Activated CD4-positive, alpha-beta memory T cell treated with anti-CD3 and anti-CD28 coated beads, Interleukin-2, amount 10 ng/mL, durations not matched to agents 7 days and 5 days (primary cell): ENCODE measurements around the gene ZC2HC1C. TPM values are rescaled to one million over a fixed set of nuclear protein-coding genes. Genes with fewer than 3 reads are reported as not detected.

Experiments used
- CTCF ChIA-PET: fragments of 350-600 bp; sonication (Branson Sonifier 250); formaldehyde crosslinking; loops from one replicate; lab custom pipeline; 2021; ENCODE audit warnings: antibody characterized with exemption, inconsistent platforms; lab: Charles Lee
- POLR2A ChIA-PET: fragments of 350-600 bp; sonication (Branson Sonifier 250); formaldehyde crosslinking; loops from one replicate; lab custom pipeline; 2021; ENCODE audit warnings: antibody characterized with exemption; lab: Charles Lee
- DNase-seq: peaks from one replicate; pipeline ENCODE4 v3.0.0-alpha.2; 2020
- H3K27ac Mint-ChIP-seq: one replicate; pipeline ENCODE4 v1.8.0; 2021; ENCODE audit warnings: mild to moderate bottlenecking, mixed read lengths
- H3K27me3 Mint-ChIP-seq: one replicate; pipeline ENCODE4 v1.8.0; 2021; ENCODE audit warnings: mixed read lengths
- H3K36me3 Mint-ChIP-seq: one replicate; pipeline ENCODE4 v1.8.0; 2021; ENCODE audit warnings: low read depth, mixed read lengths
- H3K4me1 Mint-ChIP-seq: one replicate; pipeline ENCODE4 v1.8.0; 2021; ENCODE audit warnings: mixed read lengths
- H3K4me3 Mint-ChIP-seq: one replicate; pipeline ENCODE4 v1.8.0; 2021; ENCODE audit warnings: mild to moderate bottlenecking, mixed read lengths
- H3K9me3 Mint-ChIP-seq: one replicate; pipeline ENCODE4 v1.8.0; 2021; ENCODE audit warnings: mixed read lengths
- total RNA-seq, 2 experiments: library from RNA; stranded (reverse); gene quantifications; one replicate each; pipeline ENCODE4 v1.2.3, GENCODE V29; 2021

ZC2HC1C gene
- total RNA-seq, 2 experiments from 2014 or later, result 2.0 to 2.4 TPM

DNA sequence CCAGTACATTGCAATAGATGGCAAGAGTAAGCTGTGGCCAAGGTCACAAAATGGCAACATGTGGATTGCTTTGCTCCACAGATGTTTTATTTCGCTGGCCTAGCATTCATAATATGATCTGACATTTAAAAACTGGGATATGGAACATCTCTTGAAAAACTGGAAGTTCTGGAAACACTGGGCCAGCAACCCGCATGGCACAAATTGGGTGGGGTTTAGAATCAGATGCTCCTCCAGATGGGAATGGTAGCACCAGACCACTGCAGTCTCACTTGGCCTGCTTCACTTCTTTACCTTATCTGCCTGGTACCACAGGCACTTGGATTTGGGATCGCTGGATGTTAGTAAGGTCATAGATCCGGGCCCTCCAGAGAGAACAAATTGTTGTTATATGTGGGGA is 10.1 kb downstream of the ZC2HC1C start:
- Mint-ChIP-seq H3K4me1 (no peaks in the 10 kb centered on the region), H3K9me3 (no peaks in the 10 kb centered on the region), H3K36me3 (peaks cover 28% of the 10 kb centered on the region), H3K27ac (no peak overlapping the region), H3K4me3 (no peak overlapping the region), H3K27me3 (no peaks in the 10 kb centered on the region)
- DNase-seq, result no peak
- ChIA-PET CTCF (interaction anchor here (0.7 to 2.5 kb wide), 2 partner anchors 9 to 57 kb away, joined by 4 to 16 read pairs; no protein-coding TSS in a partner anchor), POLR2A (interaction anchor here (0.9 to 2.0 kb wide), 3 partner anchors 10 to 47 kb away, joined by 3 to 4 read pairs (median 4); partner anchors contain the start of genes ACYP1, NEK9 and ZC2HC1C)

DNA sequence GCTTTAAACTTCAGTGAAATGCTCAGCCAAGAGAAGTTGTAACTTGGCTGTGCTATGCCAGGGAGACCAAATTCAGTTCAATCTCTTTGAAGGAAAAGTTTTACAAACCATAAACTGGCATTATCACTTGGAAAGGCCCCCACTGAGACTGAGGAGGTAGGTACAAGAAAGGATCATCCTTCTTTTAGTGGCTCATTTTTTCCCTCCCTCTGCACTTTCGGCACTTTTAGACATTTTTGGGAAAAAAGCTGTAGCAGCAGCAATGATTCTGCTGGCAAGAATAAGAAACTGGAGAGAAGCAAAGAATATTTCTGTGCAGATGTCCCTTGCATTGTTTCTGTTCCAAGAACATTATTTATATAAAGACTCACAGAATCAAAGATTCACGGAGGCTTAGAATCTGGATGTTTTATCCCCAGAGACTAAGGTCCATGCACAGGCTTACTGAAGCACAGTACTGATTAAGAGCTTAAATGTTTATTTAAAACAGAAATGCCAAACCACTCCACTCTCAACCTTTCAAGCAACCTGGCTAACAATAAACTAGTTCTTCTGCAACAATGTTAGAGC is 12.3 kb downstream of the ZC2HC1C start:
- Mint-ChIP-seq H3K27me3 (no peaks in the 10 kb centered on the region), H3K27ac (no peak overlapping the region), H3K4me3 (no peak overlapping the region), H3K36me3 (peaks cover 45% of the 10 kb centered on the region), H3K9me3 (no peaks in the 10 kb centered on the region), H3K4me1 (no peaks in the 10 kb centered on the region)
- no peak for DNase-seq
- CTCF ChIA-PET, result interaction anchor here (1.4 to 1.5 kb wide), 2 partner anchors 137 to 143 kb away, joined by 3 to 4 read pairs; no protein-coding TSS in a partner anchor
- POLR2A ChIA-PET, result interaction anchor here (2.2 kb wide), 1 partner anchor 12 kb away, joined by 7 read pairs; the partner anchor contains the start of gene ZC2HC1C

DNA sequence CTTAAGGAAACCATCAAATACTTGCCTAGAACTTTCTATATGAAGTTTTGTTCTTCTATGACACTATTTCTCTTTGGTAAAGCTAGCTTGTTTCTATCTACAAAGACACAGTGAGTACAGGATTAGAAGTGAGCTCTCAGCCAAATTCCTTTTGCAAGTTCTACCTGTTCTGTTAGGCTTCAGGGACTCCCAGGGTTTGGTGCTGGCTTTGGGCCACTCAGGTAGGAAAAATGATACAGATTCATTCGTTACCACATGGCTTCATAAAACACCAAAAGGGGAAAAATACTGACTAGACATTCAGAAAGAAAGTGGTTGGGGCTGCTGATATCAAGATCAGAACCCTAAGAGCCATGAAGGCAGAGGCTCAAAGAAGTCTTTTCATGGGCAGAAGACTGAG is 13.8 kb downstream of the ZC2HC1C start:
- no peak overlapping the region for H3K4me3 Mint-ChIP-seq
- H3K27ac Mint-ChIP-seq, result no peak overlapping the region
- H3K4me1 Mint-ChIP-seq, result no peaks in the 10 kb centered on the region
- H3K36me3 Mint-ChIP-seq, result peaks cover 55% of the 10 kb centered on the region
- ChIA-PET CTCF (interaction anchor here (1.1 to 11.0 kb wide), 3 partner anchors 145 to 222 kb away, joined by 3 to 99 read pairs (median 4); no protein-coding TSS in a partner anchor), POLR2A (interaction anchor here (2.2 kb wide), 1 partner anchor 14 kb away, joined by 7 read pairs; the partner anchor contains the start of gene ZC2HC1C)
- DNase-seq, result no peak
- no peaks in the 10 kb centered on the region for H3K27me3 Mint-ChIP-seq
- H3K9me3 Mint-ChIP-seq, result no peaks in the 10 kb centered on the region

- no peaks in the 10 kb centered on the region for H3K27me3 Mint-ChIP-seq
- no peaks in the 10 kb centered on the region for H3K4me1 Mint-ChIP-seq
- CTCF ChIA-PET, result interaction anchor here (11.0 kb wide), 1 partner anchor 224 kb away, joined by 99 read pairs; no protein-coding TSS in a partner anchor
- DNase-seq, result no peak
- no peaks in the 10 kb centered on the region for H3K9me3 Mint-ChIP-seq
- POLR2A ChIA-PET, result no interaction called here
- H3K27ac Mint-ChIP-seq, result no peak overlapping the region
- peaks cover 58% of the 10 kb centered on the region for H3K36me3 Mint-ChIP-seq
- no peak overlapping the region for H3K4me3 Mint-ChIP-seq
These were observed 15.1 kb downstream of the ZC2HC1C start for GRCh38 chr14:75084513-75084912.

GRCh38 chr14:75088153-75088552 is 18.7 kb downstream of the ZC2HC1C start:
- H3K27ac Mint-ChIP-seq, result no peak overlapping the region
- H3K36me3 Mint-ChIP-seq, result peaks cover 53% of the 10 kb centered on the region
- H3K27me3 Mint-ChIP-seq, result no peaks in the 10 kb centered on the region
- H3K4me3 Mint-ChIP-seq, result no peak overlapping the region
- POLR2A ChIA-PET, result interaction anchor here (0.8 to 2.1 kb wide), 5 partner anchors 19 to 206 kb away, joined by 3 to 8 read pairs (median 3); partner anchors contain the start of genes EIF2B2, NEK9 and ZC2HC1C
- no peaks in the 10 kb centered on the region for H3K9me3 Mint-ChIP-seq
- no peaks in the 10 kb centered on the region for H3K4me1 Mint-ChIP-seq
- CTCF ChIA-PET, result interaction anchor here (0.6 to 11.0 kb wide), 36 partner anchors 10 to 227 kb away, joined by 3 to 99 read pairs (median 6); partner anchors contain the start of genes ACYP1, DLST, MLH3 and PGF
- no peak for DNase-seq

GRCh38 chr14:75088566-75089373 is 19.3 kb downstream of the ZC2HC1C start:
- H3K4me1 Mint-ChIP-seq, result no peaks in the 10 kb centered on the region
- no peaks in the 10 kb centered on the region for H3K27me3 Mint-ChIP-seq
- no peaks in the 10 kb centered on the region for H3K9me3 Mint-ChIP-seq
- no peak overlapping the region for H3K4me3 Mint-ChIP-seq
- no peak overlapping the region for H3K27ac Mint-ChIP-seq
- DNase-seq, result peak; percentile 35
- H3K36me3 Mint-ChIP-seq, result peaks cover 48% of the 10 kb centered on the region
- ChIA-PET POLR2A (interaction anchor here (0.8 to 2.1 kb wide), 5 partner anchors 19 to 206 kb away, joined by 3 to 8 read pairs (median 3); partner anchors contain the start of genes EIF2B2, NEK9 and ZC2HC1C), CTCF (interaction anchor here (0.6 to 11.0 kb wide), 39 partner anchors 10 to 228 kb away, joined by 3 to 99 read pairs (median 5); partner anchors contain the start of genes ACYP1, DLST, MLH3 and PGF)

GRCh38 chr14:75090353-75090752 is 20.9 kb downstream of the ZC2HC1C start:
- Mint-ChIP-seq H3K36me3 (peaks cover 46% of the 10 kb centered on the region), H3K27me3 (no peaks in the 10 kb centered on the region), H3K9me3 (no peaks in the 10 kb centered on the region), H3K27ac (no peak overlapping the region), H3K4me1 (no peaks in the 10 kb centered on the region), H3K4me3 (no peak overlapping the region)
- POLR2A ChIA-PET, result interaction anchor here (1.0 kb wide), 1 partner anchor 10 kb away, joined by 3 read pairs; no protein-coding TSS in a partner anchor
- DNase-seq, result no peak
- CTCF ChIA-PET, result interaction anchor here (0.7 to 11.0 kb wide), 6 partner anchors 144 to 1088 kb away, joined by 3 to 99 read pairs (median 7); partner anchors contain the start of gene RPS6KL1

- H3K36me3 Mint-ChIP-seq, result peaks cover 46% of the 10 kb centered on the region
- H3K4me1 Mint-ChIP-seq, result no peaks in the 10 kb centered on the region
- no peak overlapping the region for H3K4me3 Mint-ChIP-seq
- no peak for DNase-seq
- POLR2A ChIA-PET, result no interaction called here
- H3K9me3 Mint-ChIP-seq, result no peaks in the 10 kb centered on the region
- no peaks in the 10 kb centered on the region for H3K27me3 Mint-ChIP-seq
- CTCF ChIA-PET, result interaction anchor here (1.1 to 11.0 kb wide), 4 partner anchors 145 to 230 kb away, joined by 5 to 99 read pairs (median 44); no protein-coding TSS in a partner anchor
- H3K27ac Mint-ChIP-seq, result peak overlapping the region; percentile 3
These were observed 21.8 kb downstream of the ZC2HC1C start for GRCh38 chr14:75091251-75091650.

DNA sequence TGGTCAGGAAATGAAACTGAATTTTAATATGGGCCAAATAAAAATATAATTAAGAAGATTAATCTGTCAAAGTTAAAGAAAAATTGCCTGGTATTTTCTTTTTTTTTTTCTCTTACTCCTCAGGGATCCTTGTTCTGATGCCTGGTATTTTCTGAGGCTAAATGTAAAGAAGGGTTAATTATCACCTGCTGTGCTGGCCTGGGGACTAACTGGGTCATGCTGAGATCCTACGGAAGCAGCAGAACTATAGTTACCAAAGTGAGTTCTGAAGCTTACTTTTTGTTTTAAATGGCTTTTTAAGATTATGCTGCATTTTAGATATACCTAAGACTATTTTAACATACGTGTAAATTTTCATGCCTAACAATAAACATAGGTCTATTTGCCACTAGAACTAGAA is 23.3 kb downstream of the ZC2HC1C start:
- no peak for DNase-seq
- ChIA-PET POLR2A (no interaction called here), CTCF (interaction anchor here (11.0 kb wide), 1 partner anchor 232 kb away, joined by 99 read pairs; no protein-coding TSS in a partner anchor)
- Mint-ChIP-seq H3K4me3 (no peak overlapping the region), H3K27ac (no peak overlapping the region), H3K36me3 (peaks cover 48% of the 10 kb centered on the region), H3K4me1 (no peaks in the 10 kb centered on the region), H3K9me3 (no peaks in the 10 kb centered on the region), H3K27me3 (no peaks in the 10 kb centered on the region)

DNA sequence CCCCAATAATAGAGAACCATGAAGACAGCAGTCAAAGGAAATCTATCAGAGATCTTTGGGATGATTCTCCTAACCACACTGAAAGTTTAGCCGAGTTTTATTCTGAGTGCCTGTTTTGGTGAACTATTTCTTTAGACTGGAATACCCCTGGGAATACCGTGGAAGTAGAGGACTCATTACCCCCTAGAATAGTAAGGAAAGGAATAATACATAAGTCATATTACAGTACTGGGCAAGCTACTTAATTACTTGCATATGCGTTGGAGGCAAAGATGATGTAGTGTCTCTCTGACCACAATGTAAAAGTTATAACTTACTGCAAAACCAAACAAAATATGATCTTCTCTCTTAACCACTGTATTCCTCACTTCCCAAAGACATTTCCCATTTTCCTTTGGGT is 25.5 kb downstream of the ZC2HC1C start:
- ChIA-PET CTCF (no interaction called here), POLR2A (no interaction called here)
- Mint-ChIP-seq H3K27me3 (no peaks in the 10 kb centered on the region), H3K36me3 (peaks cover 59% of the 10 kb centered on the region), H3K9me3 (no peaks in the 10 kb centered on the region), H3K27ac (no peak overlapping the region), H3K4me3 (no peak overlapping the region), H3K4me1 (no peaks in the 10 kb centered on the region)
- no peak for DNase-seq

DNA sequence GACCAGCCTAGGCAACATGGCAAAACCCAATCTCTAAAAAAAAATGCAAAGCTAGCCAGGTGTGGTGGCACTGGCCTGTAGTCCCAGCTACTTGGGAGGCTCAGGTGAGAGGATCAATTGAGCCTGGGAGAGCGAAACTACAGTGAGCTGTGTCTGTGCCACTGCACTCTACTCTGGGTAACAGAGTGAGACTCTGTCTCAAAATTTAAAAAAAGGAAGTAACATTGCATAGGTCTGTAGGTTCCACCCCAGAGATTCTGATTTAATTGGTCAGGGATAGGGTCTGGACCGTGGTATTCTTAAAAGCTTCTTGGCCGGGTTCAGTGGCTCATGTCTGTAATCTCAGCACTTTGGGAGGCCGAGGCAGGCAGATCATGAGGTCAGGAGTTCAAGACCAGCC is 26.2 kb downstream of the ZC2HC1C start:
- DNase-seq, result no peak
- Mint-ChIP-seq H3K27ac (no peak overlapping the region), H3K4me3 (no peak overlapping the region), H3K27me3 (no peaks in the 10 kb centered on the region), H3K9me3 (no peaks in the 10 kb centered on the region), H3K4me1 (no peaks in the 10 kb centered on the region), H3K36me3 (peaks cover 64% of the 10 kb centered on the region)
- POLR2A ChIA-PET, result no interaction called here
- CTCF ChIA-PET, result interaction anchor here (0.7 to 1.3 kb wide), 2 partner anchors 235 to 269 kb away, joined by 4 to 6 read pairs; no protein-coding TSS in a partner anchor

- Mint-ChIP-seq H3K36me3 (peaks cover 68% of the 10 kb centered on the region), H3K9me3 (no peaks in the 10 kb centered on the region), H3K27ac (no peak overlapping the region), H3K4me1 (no peaks in the 10 kb centered on the region), H3K4me3 (no peak overlapping the region), H3K27me3 (no peaks in the 10 kb centered on the region)
- CTCF ChIA-PET, result no interaction called here
- POLR2A ChIA-PET, result no interaction called here
- DNase-seq, result no peak
These were observed 27.5 kb downstream of the ZC2HC1C start for GRCh38 chr14:75096959-75097358.
